Fibroblast of lung (primary cell): ENCODE results near the gene TLE1. TPM values are rescaled to one million over a fixed set of nuclear protein-coding genes. Genes with fewer than 3 reads are reported as not detected.
A peak's percentile ranks its signal among the peaks of the same experiment; 100 is the strongest.

Source experiments
- DNase-seq, 2 donors: peaks; one replicate each; pipeline versions ENCODE4 v3.0.0 to v3.0.0-alpha.2; 2010; ENCODE audit warnings: low read depth in 2 of 2
- H2AFZ ChIP-seq: 2 replicates; pipeline ENCODE4 v1.5.1; 2012; ENCODE audit warnings: low read length, control low read depth, inconsistent platforms
- H3K27ac ChIP-seq: 2 replicates; pipeline ENCODE4 v1.5.1; 2011; ENCODE audit warnings: low read length, control low read depth; ENCODE audit not compliant: insufficient read depth
- H3K27me3 ChIP-seq: 2 replicates; pipeline ENCODE4 v1.5.1; 2011; ENCODE audit warnings: mild to moderate bottlenecking, low read length; ENCODE audit not compliant: control insufficient read depth, insufficient read depth
- H3K36me3 ChIP-seq: 2 replicates; pipeline ENCODE4 v1.5.1; 2011; ENCODE audit warnings: low read length; ENCODE audit not compliant: control insufficient read depth, insufficient read depth
- H3K4me1 ChIP-seq: 2 replicates; pipeline ENCODE4 v1.5.1; 2011; ENCODE audit warnings: low read length; ENCODE audit not compliant: control insufficient read depth, insufficient read depth; ENCODE audit errors: extremely low read depth
- H3K4me2 ChIP-seq: 2 replicates; pipeline ENCODE4 v1.5.1; 2011; ENCODE audit warnings: low read length, control low read depth; ENCODE audit not compliant: insufficient read depth; ENCODE audit errors: extremely low read depth
- H3K4me3 ChIP-seq, 4 experiments: fragments of 200-600 bp in 1 of 4; sonication (generic) in 1 of 4; replicated peaks in 1 of 4; 2 replicates each; pipeline ENCODE4 v1.5.1; 2011 to 2016; ENCODE audit warnings: low read length in 4 of 4, low read depth in 3 of 4, mild to moderate bottlenecking in 3 of 4, control low read depth in 2 of 4, inconsistent platforms in 1 of 4, mixed read lengths in 1 of 4; ENCODE audit not compliant: insufficient read depth in 1 of 4; ENCODE audit errors: control extremely low read depth in 1 of 4
- H3K79me2 ChIP-seq: 2 replicates; pipeline ENCODE4 v1.5.1; 2012; ENCODE audit warnings: mild to moderate bottlenecking, low read length, inconsistent platforms; ENCODE audit not compliant: control insufficient read depth, insufficient read depth
- H3K9ac ChIP-seq: 2 replicates; pipeline ENCODE4 v1.5.1; 2011; ENCODE audit warnings: mild to moderate bottlenecking, low read length, control low read depth; ENCODE audit not compliant: insufficient read depth
- H3K9me3 ChIP-seq: 2 replicates; pipeline ENCODE4 v1.5.1; 2012; ENCODE audit warnings: low read depth, low read length; ENCODE audit not compliant: control insufficient read depth, insufficient read depth
- H4K20me1 ChIP-seq: 2 replicates; pipeline ENCODE4 v1.5.1; 2011; ENCODE audit warnings: low read length; ENCODE audit not compliant: control insufficient read depth, insufficient read depth; ENCODE audit errors: extremely low read depth
- CTCF ChIP-seq, 2 donors: IDR thresholded peaks in 1 of 2; conservative IDR thresholded peaks in 1 of 2; 1 replicate in 1 of 2; 2 replicates in 1 of 2; pipeline ENCODE4 v1.5.1; 2011 to 2012; ENCODE audit warnings: low read length in 2 of 2, control low read depth in 1 of 2, inconsistent platforms in 1 of 2, low read depth in 1 of 2, mild to moderate bottlenecking in 1 of 2
- EZH2 ChIP-seq: IDR thresholded peaks from 2 replicates; pipeline ENCODE4 v1.5.1; 2012; ENCODE audit warnings: low read length, control low read depth, mild to moderate bottlenecking; ENCODE audit errors: missing control alignments
- polyA plus RNA-seq, 2 donors: library from polyadenylated mRNA; depleted of rRNA in 1 of 2; stranded (reverse) in 1 of 2; unstranded in 1 of 2; fragments of >200 nt; gene quantifications; 2 replicates each; pipeline ENCODE4 v1.2.1, GENCODE V29; 2011 to 2012; ENCODE audit warnings: missing spikeins in 1 of 2
- total RNA-seq: library from RNA; depleted of rRNA; stranded (reverse); fragments of >200 nt; gene quantifications from 2 replicates; pipeline ENCODE4 v1.2.1, GENCODE V29; 2014

The TLE1 gene
- total and polyA plus RNA-seq, 2 donors (not counting 1 experiment from before 2014, with no cell fraction given): 29.3 to 29.7 TPM

DNA sequence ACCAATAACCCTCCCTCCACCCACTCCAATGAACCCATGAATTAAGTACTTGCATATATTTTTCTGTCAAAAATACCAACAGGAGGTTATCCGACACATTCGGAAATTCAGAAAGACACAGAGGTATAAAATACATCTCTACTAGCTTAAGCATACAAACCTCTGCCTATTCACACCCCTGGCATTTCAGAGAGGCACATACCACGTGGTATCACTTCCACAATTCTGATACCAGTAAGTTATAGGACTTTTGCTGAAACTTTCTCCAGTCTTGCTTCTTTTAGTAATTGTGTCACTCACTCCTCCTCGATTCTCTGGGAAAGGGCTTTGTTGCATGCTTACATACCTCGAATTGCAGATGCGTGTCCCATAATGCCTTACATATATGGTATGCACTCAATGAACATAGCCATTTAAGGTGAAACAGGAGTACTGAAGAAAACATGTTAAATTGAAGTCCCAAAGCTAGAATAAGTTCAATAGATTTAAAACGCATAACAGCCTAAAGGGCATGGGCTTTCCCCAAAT lies 58.1 kb downstream of the TLE1 start:
- Histone ChIP-seq H3K9me3 (no peaks in the 10 kb centered on the region), H4K20me1 (no peaks in the 10 kb centered on the region), H3K27me3 (no peaks in the 10 kb centered on the region), H3K9ac (no peak overlapping the region), H3K27ac (no peak overlapping the region), H3K4me3 (no peak overlapping the region), H3K4me2 (no peak overlapping the region), H3K79me2 (no peaks in the 10 kb centered on the region), H2AFZ (no peak overlapping the region), H3K36me3 (no peaks in the 10 kb centered on the region), H3K4me1 (peaks cover 24% of the 10 kb centered on the region)
- DNase-seq: no peak
- TF ChIP-seq CTCF (conservative IDR thresholded peaks at IDR 0.05 in 1 of 2, IDR thresholded peaks at IDR 0.05 in 1 of 2; ENCODE audit: low read depth in 1 of 2, low read length in 2 of 2): no peak
- TF ChIP-seq EZH2: no peak

DNA sequence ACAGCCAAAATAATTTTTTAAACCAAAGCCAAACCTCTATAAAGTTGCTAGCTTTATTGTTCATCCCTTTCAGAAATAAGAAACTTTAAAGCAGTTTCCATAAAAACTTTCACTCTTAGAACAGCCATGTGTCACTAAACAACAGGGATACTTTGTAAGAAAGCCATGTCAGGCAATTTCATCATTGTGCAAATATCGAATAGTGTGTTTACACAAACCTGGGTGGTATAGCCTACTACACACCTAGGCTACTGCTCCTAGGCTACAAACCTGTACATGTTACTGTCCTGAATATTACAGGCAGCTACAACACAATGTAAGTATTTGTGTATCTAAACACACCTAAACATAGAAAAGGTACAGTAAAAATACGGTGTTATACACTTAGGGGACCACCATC lies 59.9 kb downstream of the TLE1 start:
- no peaks in the 10 kb centered on the region for H3K9me3 ChIP-seq
- H3K36me3 ChIP-seq: no peaks in the 10 kb centered on the region
- no peak for DNase-seq
- H2AFZ ChIP-seq: no peak overlapping the region
- no peak overlapping the region for H3K4me3 ChIP-seq
- H3K27me3 ChIP-seq: no peaks in the 10 kb centered on the region
- no peak overlapping the region for H3K9ac ChIP-seq
- no peaks in the 10 kb centered on the region for H4K20me1 ChIP-seq
- H3K27ac ChIP-seq: no peak overlapping the region
- TF ChIP-seq EZH2 (no peak), CTCF (conservative IDR thresholded peaks at IDR 0.05 in 1 of 2, IDR thresholded peaks at IDR 0.05 in 1 of 2; ENCODE audit: low read depth in 1 of 2, low read length in 2 of 2) (no peak)
- no peaks in the 10 kb centered on the region for H3K79me2 ChIP-seq
- peaks cover 8% of the 10 kb centered on the region for H3K4me1 ChIP-seq
- no peak overlapping the region for H3K4me2 ChIP-seq

- no peak overlapping the region for H3K4me3 ChIP-seq
- H4K20me1 ChIP-seq: no peaks in the 10 kb centered on the region
- no peaks in the 10 kb centered on the region for H3K36me3 ChIP-seq
- H2AFZ ChIP-seq: no peak overlapping the region
- H3K27me3 ChIP-seq: no peaks in the 10 kb centered on the region
- H3K4me2 ChIP-seq: no peak overlapping the region
- no peaks in the 10 kb centered on the region for H3K9me3 ChIP-seq
- H3K27ac ChIP-seq: no peak overlapping the region
- DNase-seq: peak in 1 of 2 donors; percentile 37
- H3K79me2 ChIP-seq: no peaks in the 10 kb centered on the region
- TF ChIP-seq EZH2 (no peak), CTCF (conservative IDR thresholded peaks at IDR 0.05 in 1 of 2, IDR thresholded peaks at IDR 0.05 in 1 of 2; ENCODE audit: low read depth in 1 of 2, low read length in 2 of 2) (no peak)
- H3K4me1 ChIP-seq: peaks cover 5% of the 10 kb centered on the region
- H3K9ac ChIP-seq: no peak overlapping the region
Measured at GRCh38 chr9:81628897-81629296, 60.5 kb downstream of the TLE1 start.
